Fibroblast of mammary gland (primary cell): Measurements from ENCODE around the gene LDLRAD2.
"Not testable (repeated sequence)": the region's sequence is repeated elsewhere in the genome, so short reads cannot be mapped to it uniquely, and the experiment has no call there.

ENCODE experiments used
- DNase-seq: peaks from one replicate; pipeline ENCODE4 v3.0.0-alpha.2; 2010; ENCODE audit warnings: low read depth
- H3K4me3 ChIP-seq: 2 replicates; pipeline ENCODE4 v1.5.1; 2011; ENCODE audit warnings: low read depth, mild to moderate bottlenecking, low read length, moderate library complexity; ENCODE audit not compliant: control insufficient read depth
- CTCF ChIP-seq: conservative IDR thresholded peaks from 2 replicates; pipeline ENCODE4 v1.5.1; 2011; ENCODE audit warnings: low read depth, low read length, inconsistent platforms; ENCODE audit not compliant: control insufficient read depth, insufficient read depth

The LDLRAD2 gene

GRCh38 chr1:21783679-21784603 is 28.1 kb upstream of the LDLRAD2 start:
- H3K4me3 ChIP-seq = peak overlapping the region; percentile 92
- TF ChIP-seq CTCF = no peak
- DNase-seq = peak; percentile 79

DNA sequence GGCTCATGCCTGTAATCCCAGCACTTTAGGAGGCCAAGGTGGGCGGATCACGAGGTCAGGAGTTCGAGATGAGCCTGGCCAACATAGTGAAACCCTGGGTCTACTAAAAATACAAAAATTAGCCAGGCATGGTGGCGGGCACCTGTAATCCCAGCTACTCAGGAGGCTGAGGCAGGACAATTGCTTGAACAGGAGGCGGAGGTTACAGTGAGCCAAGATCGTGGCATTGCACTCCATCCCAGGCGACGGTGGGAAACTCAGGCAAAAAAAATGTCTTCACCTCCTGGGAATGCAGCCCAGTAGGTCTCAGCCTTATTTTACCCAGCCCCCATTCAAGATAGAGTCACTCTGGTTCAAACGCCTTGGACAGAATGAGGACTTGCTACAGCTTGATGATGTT is 26.3 kb upstream of the LDLRAD2 start:
- not testable (repeated sequence) for H3K4me3 ChIP-seq, DNase-seq

DNA sequence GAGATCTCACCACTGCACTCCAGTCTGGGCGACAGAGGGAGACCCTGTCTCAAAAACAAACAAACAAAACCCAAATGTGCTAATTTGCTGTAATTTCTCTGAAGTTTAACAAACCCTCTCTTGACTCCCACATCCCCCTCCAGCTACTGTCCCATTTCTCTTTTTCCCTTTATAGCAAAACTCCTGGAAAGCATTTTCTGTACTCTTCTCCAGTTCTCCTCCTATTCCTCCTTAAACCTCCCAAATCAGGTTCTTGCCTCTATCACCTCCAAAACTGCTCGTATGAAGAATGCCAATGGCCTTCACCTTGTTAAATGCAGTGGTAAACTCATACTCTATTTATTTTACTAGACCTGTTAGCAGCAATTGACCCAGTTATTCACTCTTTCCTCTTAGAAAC is 25.4 kb upstream of the LDLRAD2 start:
- no peak overlapping the region for H3K4me3 ChIP-seq
- DNase-seq = no peak
- no peak for TF ChIP-seq CTCF

DNA sequence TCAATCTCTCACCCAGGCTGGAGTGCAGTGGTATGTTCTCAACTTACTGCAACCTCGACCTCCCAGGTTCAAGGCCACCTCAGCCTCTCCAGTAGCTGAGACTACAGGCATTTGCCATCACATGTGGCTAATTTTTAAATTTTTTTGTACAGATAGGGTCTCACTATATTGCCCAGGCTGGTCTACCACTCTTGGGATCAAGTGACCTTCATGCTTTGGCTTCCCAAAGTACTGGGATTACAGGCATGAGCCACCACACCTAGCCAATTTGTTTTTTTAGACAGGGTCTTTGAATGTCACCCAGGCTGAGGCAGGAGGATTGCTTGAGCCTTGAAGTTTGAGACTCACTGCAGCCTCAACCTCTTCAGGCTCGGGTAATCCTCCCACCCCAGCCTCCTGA is 19.0 kb upstream of the LDLRAD2 start:
- H3K4me3 ChIP-seq = no peak overlapping the region
- no peak for TF ChIP-seq CTCF
- DNase-seq = no peak

DNA sequence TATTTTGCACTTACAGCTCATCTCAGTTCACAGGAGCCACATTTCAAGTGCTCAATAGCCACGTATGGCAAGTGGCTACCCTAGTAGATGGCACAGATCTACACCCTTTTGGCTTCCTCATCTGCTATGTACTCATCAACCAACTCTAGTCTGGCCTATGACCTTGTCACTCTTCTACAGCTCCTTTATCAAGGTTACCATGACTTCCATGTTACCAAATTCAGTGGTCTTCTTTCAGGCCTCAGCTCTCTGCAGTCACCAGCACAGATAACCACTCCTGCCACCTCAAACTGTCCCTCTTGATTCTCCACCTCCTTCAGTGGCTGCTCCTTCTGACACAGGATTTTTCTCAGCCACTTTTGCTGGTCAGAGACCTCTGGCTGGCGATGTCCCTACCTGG is 17.4 kb upstream of the LDLRAD2 start:
- no peak for TF ChIP-seq CTCF
- no peak overlapping the region for H3K4me3 ChIP-seq
- no peak for DNase-seq

DNA sequence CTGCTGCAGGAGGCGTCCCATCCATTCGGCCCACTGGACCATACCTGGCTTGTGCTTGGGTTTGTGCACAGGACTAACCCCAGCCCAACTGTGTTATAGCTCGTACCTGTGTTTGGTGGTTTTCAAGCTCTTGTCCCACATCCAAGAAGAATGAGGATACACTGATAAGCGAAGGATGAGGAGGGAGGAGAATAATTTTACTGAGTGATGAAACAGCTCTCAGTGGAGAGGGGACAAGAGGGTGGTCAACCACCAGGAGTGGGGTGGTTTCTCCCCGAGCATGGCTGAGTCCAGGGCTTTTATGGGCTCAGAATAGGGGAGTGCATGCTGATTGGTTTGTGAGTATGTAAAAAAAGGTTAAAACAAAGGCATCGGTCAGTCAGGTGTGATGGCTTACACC is 17.0 kb upstream of the LDLRAD2 start:
- no peak overlapping the region for H3K4me3 ChIP-seq
- no peak for TF ChIP-seq CTCF
- DNase-seq = no peak

DNA sequence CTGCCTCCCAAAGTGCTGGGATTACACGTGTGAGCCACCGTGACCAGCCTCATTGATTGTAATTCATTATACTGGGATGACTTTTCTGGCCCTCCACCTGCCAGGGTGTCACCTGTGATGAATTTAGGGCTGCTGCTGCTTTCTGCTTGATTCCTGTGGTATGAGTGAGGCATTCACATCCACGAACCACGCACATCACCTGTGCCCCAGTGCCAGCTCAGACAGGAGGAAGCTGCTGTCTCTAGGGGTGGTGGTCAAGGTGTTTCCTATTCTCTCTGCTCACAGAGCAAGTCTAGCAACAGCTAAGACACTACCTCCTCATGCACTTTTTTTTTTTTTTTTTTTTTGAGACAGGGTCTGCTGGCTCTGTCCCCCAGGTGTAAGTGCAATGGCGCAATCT is 12.3 kb upstream of the LDLRAD2 start:
- no peak overlapping the region for H3K4me3 ChIP-seq
- no peak for TF ChIP-seq CTCF

More for the DNA sequence above, 12.3 kb upstream of the LDLRAD2 start:
- DNase-seq = no peak
